Thyroid gland (tissue), 4 donors: ENCODE measurements around the gene DOC2A.

Source experiments
- CTCF ChIP-seq, 6 experiments: fragments of 200-600 bp in 3 of 6; fragments of 450-650 bp in 3 of 6; sonication (generic) in 3 of 6; IDR thresholded peaks; one replicate each; pipeline ENCODE4 v1.5.1; 2016 to 2019; ENCODE audit warnings: antibody characterized with exemption in 6 of 6, mild to moderate bottlenecking in 2 of 6, inconsistent platforms in 1 of 6, moderate library complexity in 1 of 6
- POLR2A ChIP-seq, 2 donors: fragments of 450-650 bp; IDR thresholded peaks; one replicate each; pipeline ENCODE4 v1.6.1; 2017; ENCODE audit warnings: antibody characterized with exemption in 2 of 2, mild to moderate bottlenecking in 2 of 2, moderate library complexity in 1 of 2

- TF ChIP-seq CTCF (IDR thresholded peaks at IDR 0.05), result no peak
- no peak for TF ChIP-seq POLR2A (IDR thresholded peaks at IDR 0.05)
These were observed 52.1 kb downstream of the DOC2A start for GRCh38 chr16:29958756-29959155.
